H7 (cell line): ENCODE measurements around the gene GOLGA6L24. TPM values are rescaled to one million over a fixed set of nuclear protein-coding genes. Genes with fewer than 3 reads are reported as not detected.
A peak's percentile ranks its signal among the peaks of the same experiment; 100 is the strongest.
"Not testable (repeated sequence)": the region's sequence is repeated elsewhere in the genome, so short reads cannot be mapped to it uniquely, and the experiment has no call there.

Experiments
- DNase-seq: peaks from one replicate; pipeline ENCODE4 v3.0.0; 2012
- H3K27me3 ChIP-seq: 2 replicates; pipeline ENCODE4 v1.6.0; 2011; ENCODE audit warnings: mild to moderate bottlenecking, low read length; ENCODE audit not compliant: control insufficient read depth, insufficient read depth
- H3K36me3 ChIP-seq: replicated peaks from 2 replicates; pipeline ENCODE4 v1.5.1; 2011; ENCODE audit warnings: low read length; ENCODE audit not compliant: control insufficient read depth, insufficient read depth
- H3K4me3 ChIP-seq: 2 replicates; pipeline ENCODE4 v1.5.1; 2011; ENCODE audit warnings: low read depth, mild to moderate bottlenecking, control low read depth, low read length, moderate library complexity; ENCODE audit not compliant: insufficient read depth
- total RNA-seq: library from RNA; depleted of rRNA; stranded (reverse); fragments of >200 nt; shearing (Covaris generic); gene quantifications from 2 replicates; pipeline ENCODE4 v1.2.3, GENCODE V29; 2014; rRNA removed

GOLGA6L24 gene, protein sequence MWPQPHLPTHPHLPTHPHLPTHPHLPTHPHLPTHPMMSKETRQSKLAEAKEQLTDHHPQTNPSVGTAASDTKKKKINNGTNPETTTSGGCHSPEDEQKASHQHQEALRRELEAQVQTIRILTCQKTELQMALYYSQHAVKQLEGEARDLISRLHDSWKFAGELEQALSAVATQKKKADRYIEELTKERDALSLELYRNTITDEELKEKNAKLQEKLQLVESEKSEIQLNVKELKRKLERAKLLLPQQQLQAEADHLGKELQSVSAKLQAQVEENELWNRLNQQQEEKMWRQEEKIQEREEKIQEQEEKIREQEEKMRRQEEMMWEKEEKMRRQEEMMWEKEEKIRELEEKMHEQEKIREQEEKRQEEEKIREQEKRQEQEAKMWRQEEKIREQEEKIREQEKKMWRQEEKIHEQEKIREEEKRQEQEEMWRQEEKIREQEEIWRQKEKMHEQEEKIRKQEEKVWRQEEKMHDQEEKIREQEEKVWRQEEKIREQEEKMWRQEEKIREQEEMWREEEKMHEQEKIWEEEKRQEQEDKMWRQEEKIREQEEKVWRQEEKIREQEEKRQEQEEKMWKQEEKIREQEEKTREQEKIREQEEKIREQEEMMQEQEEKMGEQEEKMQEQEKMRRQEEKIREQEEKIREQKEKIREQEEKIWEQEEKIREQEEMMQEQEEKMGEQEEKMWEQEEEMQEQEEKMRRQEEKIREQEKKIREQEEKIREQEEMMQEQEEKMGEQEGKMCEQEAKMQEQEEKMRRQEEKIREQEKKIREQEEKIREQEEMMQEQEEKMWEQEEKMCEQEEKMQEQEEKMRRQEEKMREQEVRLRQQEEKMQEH
- total RNA-seq, result not detected in 2 replicates

DNA sequence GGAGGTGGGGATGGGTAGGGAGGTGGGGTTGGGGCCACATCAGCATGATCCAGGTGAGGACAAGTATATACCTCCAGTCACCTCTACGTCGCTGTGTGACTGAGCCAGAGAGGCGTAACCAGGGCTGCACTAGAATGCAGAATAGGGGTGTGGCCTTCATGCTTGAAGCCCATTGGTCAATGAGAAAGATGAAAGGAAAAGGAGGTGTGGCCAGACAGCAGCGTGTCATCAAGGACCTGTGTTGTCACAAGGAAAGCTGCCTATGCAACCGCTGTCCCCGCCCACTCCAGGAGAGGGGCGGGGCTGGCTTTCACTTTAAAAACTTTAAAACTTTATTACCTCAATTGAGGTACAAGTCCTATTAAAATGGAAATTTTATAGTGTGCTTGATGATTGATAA lies at the start of gene GOLGA6L24:
Gene GOLGA6L24, minus strand, starts transcription at position 101 of the 400 bp plus-strand sequence. Its CDS starts 61 bp downstream, at position 40.
- DNase-seq, H3K27me3 ChIP-seq, H3K36me3 ChIP-seq, H3K4me3 ChIP-seq: not testable (repeated sequence)

DNA sequence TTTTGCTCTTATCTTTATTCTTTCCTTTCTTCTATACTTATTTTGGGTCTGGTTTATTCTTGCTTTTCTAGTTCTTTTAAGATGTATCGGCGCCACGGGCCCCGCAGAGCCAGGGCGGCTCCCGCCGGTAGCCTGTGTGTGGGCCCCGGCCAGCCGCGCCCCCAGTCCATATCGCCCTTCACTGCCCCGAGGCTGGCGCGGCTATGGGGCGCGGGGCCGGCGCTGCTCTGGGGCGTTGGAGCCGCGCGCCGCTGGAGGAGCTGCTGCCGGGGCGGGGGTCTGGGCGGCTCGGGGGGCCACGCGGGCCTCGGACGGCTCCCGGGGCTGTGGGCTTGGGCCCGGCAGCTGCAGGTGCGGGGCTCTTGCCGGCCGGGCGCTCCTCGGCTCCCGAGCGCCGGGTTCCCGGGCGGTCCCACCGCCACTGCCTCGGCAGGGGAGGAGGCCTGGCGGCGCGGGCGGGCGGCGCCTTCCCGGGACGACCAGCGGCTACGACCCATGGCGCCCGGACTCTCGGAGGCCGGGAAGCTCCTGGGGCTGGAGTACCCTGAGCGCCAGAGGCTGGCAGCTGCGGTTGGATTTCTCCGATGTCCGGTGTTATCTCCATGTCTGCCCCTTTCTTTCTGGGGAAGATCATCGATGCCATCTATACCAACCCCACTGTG lies 45.0 kb upstream of the GOLGA6L24 start:
- not testable (repeated sequence) for DNase-seq, H3K27me3 ChIP-seq, H3K4me3 ChIP-seq, H3K36me3 ChIP-seq

DNA sequence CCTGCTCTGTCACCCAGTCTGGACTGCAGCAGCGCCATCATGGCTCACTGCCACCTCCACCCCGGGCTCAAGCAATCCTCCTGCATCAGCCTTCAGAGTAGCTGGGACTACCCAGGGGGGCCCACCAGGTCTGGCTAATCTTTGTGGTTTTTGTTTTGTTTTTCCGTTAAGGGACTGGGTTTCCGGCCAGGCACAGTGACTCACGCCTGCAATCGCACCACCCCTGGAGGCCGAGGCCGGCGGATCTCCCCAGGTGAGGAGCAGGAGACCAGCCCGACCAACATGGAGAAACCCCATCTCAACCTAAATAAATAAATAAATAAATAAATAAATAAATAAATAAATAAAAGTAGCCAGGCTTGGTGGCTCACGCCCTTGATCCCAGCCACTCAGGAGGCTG lies 38.1 kb upstream of the GOLGA6L24 start:
- not testable (repeated sequence) for H3K36me3 ChIP-seq, DNase-seq, H3K4me3 ChIP-seq, H3K27me3 ChIP-seq

DNA sequence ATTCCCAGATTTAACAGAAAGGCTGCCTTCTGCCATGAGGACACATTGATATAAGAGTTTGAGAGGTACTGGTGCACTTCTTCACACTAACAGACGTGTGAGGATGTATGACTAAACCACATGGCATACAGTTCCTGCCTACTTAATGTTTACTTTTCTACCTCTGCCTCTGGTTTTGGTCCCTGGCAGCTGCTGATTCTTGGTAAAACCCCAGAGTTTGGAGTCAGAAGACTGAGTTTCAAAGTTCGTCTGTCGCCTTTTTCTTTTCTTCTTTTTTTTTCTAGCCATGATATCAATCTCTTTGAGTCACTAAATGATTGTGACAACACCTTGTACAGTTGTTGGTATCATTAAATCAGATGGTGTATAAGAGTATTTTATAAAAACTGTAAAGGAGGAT lies 22.2 kb upstream of the GOLGA6L24 start:
- DNase-seq, H3K27me3 ChIP-seq, H3K36me3 ChIP-seq, H3K4me3 ChIP-seq: not testable (repeated sequence)

DNA sequence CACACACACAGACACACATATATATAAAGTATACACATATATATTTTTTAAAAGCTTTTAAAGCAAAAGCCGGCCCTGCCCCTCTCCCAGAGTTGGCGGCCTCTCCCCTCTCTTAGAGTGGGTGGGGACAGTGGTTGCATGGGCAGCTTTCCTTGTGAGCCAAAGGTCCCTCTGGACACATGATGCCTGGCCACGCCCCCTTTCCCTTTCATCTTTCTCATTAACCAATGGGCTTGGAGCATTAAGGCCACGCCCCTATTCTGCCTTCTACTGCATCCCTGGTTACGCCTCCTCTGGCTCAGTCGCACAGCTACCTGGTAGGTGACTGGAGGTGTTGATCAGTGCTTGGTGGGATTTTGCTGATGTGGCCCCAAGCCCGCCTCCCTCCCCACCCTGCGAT lies 20.5 kb upstream of the GOLGA6L24 start, which contains the start of gene GOLGA8F:
Gene GOLGA8F, plus strand, starts transcription at position 301 of the 400 bp plus-strand sequence. Its CDS starts 98 bp downstream, at position 399.
- not testable (repeated sequence) for H3K36me3 ChIP-seq, H3K27me3 ChIP-seq, H3K4me3 ChIP-seq, DNase-seq

DNA sequence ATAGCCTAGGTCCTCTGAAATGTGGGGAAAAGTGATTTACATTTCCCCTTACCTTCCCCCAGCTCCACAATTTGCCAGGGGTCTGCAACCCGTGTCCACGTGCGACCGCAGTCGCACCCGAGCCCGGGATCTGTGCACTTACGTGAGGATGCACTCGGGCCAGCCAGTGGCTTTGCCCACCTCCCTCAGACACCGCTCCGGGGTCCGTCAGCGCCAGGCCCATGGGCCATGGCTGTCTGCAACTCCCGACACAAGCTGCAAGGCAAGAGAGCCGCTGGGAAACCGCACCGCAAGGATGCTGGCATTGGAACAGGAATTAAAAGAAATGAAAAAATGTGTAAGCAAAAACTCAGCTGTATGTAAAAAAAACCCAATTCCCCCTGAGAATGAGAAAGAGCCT lies 7.6 kb upstream of the GOLGA6L24 start:
- not testable (repeated sequence) for H3K36me3 ChIP-seq, DNase-seq, H3K4me3 ChIP-seq, H3K27me3 ChIP-seq

DNA sequence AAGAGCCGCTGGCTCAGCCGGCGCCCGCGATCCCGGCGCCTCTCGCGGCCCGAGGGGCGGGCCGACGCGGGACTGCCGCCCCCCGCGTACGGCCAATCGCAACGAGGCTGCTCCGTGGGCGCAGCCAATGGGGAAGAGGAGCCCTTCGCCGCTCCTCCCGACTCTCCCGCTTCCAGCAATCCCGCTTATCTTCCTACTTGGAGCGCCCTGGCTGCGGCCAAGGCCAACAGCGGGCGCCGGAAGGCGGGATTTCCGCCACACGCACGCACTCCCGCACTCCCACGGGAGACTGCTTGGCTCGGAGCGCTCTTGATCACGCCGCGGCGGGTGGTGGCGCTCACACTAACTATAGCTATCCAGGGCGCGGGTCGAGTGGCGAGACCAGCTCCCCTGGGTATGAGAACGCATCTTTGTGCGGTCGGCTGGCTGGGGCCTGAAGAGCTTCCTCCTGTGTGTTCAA lies 35.7 kb downstream of the GOLGA6L24 start, which contains the start of gene HERC2:
Gene HERC2, minus strand, starts transcription at position 51 of the 460 bp plus-strand sequence. CDS start 746 bp downstream, outside the sequence.
- H3K27me3 ChIP-seq, H3K36me3 ChIP-seq, DNase-seq: not testable (repeated sequence)
- peak within 1 kb of the TSS; percentile 29 for H3K4me3 ChIP-seq

DNA sequence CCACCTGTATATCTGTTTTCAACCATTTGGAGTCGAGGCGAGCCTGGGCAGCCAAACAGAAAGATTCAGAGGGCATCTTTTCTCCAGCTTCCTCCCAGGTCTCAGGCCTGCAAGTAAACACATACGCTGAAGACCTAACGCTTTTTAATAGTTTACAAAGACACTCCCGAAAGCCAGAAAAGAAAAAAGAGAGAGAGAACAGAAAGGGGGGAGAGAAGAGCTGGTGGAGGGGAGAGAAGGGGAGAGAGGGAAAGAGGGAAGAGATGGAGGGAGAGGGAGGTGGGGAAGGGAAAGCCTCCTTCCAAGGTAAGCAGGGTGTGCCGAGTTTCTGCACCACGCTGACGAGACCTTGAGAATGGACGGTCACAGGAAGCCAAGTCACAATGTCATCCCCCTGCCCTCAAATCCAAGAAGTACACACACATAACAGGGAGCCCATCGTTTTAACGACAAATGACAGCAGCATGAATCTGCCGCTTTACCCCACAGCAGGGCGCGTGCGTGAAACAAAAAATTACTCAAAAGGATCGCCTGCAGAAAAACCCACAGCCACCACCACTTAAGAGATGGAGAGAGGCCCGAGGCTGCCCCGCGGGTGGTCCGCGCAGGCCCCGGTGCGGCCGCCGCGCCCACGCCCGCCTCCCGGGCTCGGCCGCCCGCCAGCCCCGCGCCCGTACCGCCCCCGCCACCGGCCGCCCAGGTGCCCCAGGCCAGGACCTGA lies 36.4 kb downstream of the GOLGA6L24 start:
- H3K27me3 ChIP-seq, DNase-seq, H3K36me3 ChIP-seq: not testable (repeated sequence)
- H3K4me3 ChIP-seq, result peak overlapping the region; percentile 29

DNA sequence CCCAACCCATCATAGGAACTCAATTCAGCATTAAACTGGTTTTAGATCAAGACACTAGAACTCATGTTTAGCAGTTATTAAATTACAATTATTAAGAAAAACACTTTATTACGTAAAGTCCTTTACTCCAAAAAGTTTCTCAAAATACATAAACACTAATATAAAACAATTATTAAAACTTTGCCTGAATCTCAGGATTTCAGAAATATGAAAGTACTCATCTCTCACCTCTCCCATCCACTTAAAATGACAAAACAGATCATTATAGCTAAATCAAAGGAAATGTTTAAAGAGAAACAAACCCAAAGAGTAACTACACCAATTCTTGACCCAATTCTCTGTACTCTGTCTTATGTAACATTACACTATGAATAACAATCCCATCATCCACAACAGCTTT lies 38.2 kb downstream of the GOLGA6L24 start:
- DNase-seq, H3K36me3 ChIP-seq, H3K4me3 ChIP-seq, H3K27me3 ChIP-seq: not testable (repeated sequence)

DNA sequence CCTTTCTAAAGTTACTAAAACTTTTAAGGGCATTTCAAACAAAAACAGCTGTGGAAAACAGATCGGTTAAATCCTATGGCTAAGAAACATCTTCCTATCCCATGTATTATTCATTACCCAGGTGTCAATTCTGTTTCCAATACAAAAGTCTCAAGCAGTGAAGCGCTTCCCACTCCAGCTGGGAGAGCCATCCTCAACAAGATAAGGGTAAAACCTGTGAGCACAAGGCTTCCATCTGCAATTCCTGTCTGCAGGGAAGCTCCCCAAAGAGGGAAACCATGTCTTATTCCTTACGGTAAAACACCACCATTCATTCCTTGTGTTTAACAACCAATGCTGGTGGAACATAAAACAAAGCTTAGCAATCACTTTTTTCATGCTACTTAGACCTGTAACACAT lies 39.1 kb downstream of the GOLGA6L24 start:
- DNase-seq, H3K27me3 ChIP-seq, H3K36me3 ChIP-seq, H3K4me3 ChIP-seq: not testable (repeated sequence)

DNA sequence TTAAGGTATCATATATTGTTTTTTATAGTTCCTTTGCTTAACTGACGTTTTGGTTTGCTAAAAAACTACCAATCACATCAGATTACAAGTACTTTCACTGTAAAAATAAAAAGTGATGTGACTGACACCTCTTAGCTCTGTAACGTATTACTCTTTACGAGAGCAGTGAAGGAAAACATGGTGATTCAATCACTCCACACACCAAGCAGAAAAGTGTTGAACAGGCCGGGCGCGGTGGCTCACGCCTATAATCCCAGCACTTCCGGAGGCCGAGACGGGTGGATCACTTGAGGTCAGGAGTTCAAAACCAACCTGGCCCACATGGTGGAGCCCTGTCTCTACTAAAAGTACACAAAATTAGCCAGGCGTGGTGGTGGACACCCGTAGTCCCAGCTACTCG lies 39.8 kb downstream of the GOLGA6L24 start:
- not testable (repeated sequence) for H3K27me3 ChIP-seq, H3K36me3 ChIP-seq, DNase-seq, H3K4me3 ChIP-seq

DNA sequence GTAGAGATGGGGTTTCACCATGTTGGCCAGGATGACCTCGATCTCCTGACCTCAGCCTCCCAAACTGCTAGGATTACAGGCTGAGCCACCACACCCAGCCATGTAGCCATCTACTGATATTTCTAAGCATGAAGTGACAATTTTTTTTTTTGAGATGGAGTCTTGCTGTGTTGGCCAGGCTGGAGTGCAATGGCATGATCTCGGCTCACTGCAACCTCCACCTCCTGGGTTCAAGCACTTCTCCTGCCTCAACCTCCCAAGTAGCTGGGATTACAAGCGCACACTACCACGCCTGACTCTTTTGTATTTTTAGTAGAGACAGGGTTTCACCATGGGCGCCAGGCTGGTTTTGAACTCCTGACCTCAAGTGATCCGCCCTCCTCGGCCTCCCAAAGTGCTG lies 40.9 kb downstream of the GOLGA6L24 start:
- H3K36me3 ChIP-seq, H3K4me3 ChIP-seq, DNase-seq, H3K27me3 ChIP-seq: not testable (repeated sequence)

DNA sequence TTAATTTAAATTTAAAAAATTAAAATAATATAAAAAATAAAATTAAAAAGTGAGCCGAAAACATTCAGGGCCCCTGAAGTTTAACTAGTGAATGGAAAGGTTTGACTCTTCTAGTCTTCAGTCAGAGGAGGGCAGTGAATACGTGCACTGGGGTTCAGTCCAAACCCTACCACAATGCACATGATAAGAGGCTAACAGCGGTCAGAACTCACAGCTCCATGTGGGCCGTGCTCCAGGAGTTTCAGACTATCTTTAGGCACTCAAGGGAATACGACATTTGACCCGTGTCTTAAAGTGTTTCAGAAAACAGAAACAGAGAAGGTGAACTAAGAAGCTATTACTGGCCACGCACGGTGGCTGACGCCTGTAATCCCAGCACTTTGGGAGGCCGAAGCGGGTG lies 47.4 kb downstream of the GOLGA6L24 start:
- not testable (repeated sequence) for H3K36me3 ChIP-seq, H3K27me3 ChIP-seq, H3K4me3 ChIP-seq, DNase-seq

DNA sequence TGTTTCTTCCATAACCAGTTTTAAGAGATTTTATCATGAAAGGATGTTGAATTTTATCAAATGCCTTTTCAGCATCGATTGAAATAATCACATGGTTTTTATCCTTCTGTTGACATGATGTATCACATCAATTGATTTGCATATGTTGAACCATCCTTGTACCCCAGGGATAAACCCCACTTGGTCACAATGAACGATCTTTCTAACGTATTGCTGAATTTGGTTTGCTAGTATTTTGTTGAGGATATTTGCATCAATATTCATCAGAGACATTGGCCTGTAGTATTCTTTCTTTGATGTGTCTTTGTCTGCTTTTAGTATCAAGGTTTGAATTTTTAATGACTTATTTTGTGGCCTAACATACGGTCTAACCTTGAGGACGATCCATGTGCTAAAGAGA lies 49.2 kb downstream of the GOLGA6L24 start:
- DNase-seq, H3K36me3 ChIP-seq, H3K4me3 ChIP-seq, H3K27me3 ChIP-seq: not testable (repeated sequence)
